HG03135 (cell line): ENCODE measurements around the gene GP5.

ENCODE experiments used
- ATAC-seq: cut with Tn5 transposase; IDR thresholded peaks from one replicate; pipeline ENCODE4 v1.9.1; 2021; ENCODE audit warnings: mild to moderate bottlenecking, moderate library complexity; ENCODE audit not compliant: unreplicated experiment

The GP5 gene

GRCh38 chr3:194397757-194398312 is 1.2 kb downstream of the GP5 start:
- no peak for ATAC-seq

- ATAC-seq: no peak
Measured at GRCh38 chr3:194396859-194397756, 2.0 kb downstream of the GP5 start.

- no peak for ATAC-seq
Measured at GRCh38 chr3:194396539-194396858, 2.6 kb downstream of the GP5 start.

GRCh38 chr3:194395778-194396538 is 3.1 kb downstream of the GP5 start:
- no peak for ATAC-seq

- ATAC-seq: no peak
Measured at GRCh38 chr3:194395212-194395611, 3.9 kb downstream of the GP5 start.

GRCh38 chr3:194392576-194392975 is 6.5 kb downstream of the GP5 start:
- ATAC-seq: no peak

- no peak for ATAC-seq
Measured at GRCh38 chr3:194390835-194391234, 8.2 kb downstream of the GP5 start.

- ATAC-seq: no peak
Measured at GRCh38 chr3:194389269-194389668, 9.8 kb downstream of the GP5 start.

GRCh38 chr3:194387926-194388418 is 11.1 kb downstream of the GP5 start:
- no peak for ATAC-seq

- ATAC-seq: no peak
Measured at GRCh38 chr3:194387276-194387675, 11.8 kb downstream of the GP5 start.

- no peak for ATAC-seq
Measured at GRCh38 chr3:194386648-194387047, 12.4 kb downstream of the GP5 start.

- ATAC-seq: no peak
Measured at GRCh38 chr3:194386066-194386465, 13.0 kb downstream of the GP5 start.

GRCh38 chr3:194384569-194385001 is 14.5 kb downstream of the GP5 start:
- ATAC-seq: no peak

- no peak for ATAC-seq
Measured at GRCh38 chr3:194384156-194384555, 14.9 kb downstream of the GP5 start.

GRCh38 chr3:194383276-194383940 is 15.7 kb downstream of the GP5 start:
- ATAC-seq: no peak

GRCh38 chr3:194382892-194383223 is 16.2 kb downstream of the GP5 start:
- ATAC-seq: no peak

- ATAC-seq: no peak
Measured at GRCh38 chr3:194382196-194382891, 16.7 kb downstream of the GP5 start.

- no peak for ATAC-seq
Measured at GRCh38 chr3:194381460-194381875, 17.6 kb downstream of the GP5 start.

- no peak for ATAC-seq
Measured at GRCh38 chr3:194380326-194380725, 18.7 kb downstream of the GP5 start.

- ATAC-seq: no peak
Measured at GRCh38 chr3:194379651-194380050, 19.4 kb downstream of the GP5 start.

GRCh38 chr3:194379231-194379630 is 19.8 kb downstream of the GP5 start:
- no peak for ATAC-seq
